ENCODE measurements around the gene SNAPC2.

The SNAPC2 gene

GRCh38 chr19:7877249-7877836, 42.8 kb upstream of the SNAPC2 start:
- no peak for TF ChIP-seq REST (IDR thresholded peaks at IDR 0.05; ENCODE audit: insufficient read depth in 1 of 2, low read depth in 2 of 2, low read length in 2 of 2)
- no peak for TF ChIP-seq SIN3A (IDR thresholded peaks at IDR 0.05; ENCODE audit: borderline replicate concordance, insufficient read depth, low read length)
- TF ChIP-seq FOXP2 (optimal IDR thresholded peaks at IDR 0.05; ENCODE audit: borderline replicate concordance, extremely low read depth, extremely low read length, insufficient read depth) = no peak
- no peak for TF ChIP-seq POLR2AphosphoS5 (IDR thresholded peaks at IDR 0.05; ENCODE audit: low read depth, low read length)
- TF ChIP-seq TAF1 (IDR thresholded peaks at IDR 0.05; ENCODE audit: borderline replicate concordance, insufficient read depth, low read length) = no peak

DNA sequence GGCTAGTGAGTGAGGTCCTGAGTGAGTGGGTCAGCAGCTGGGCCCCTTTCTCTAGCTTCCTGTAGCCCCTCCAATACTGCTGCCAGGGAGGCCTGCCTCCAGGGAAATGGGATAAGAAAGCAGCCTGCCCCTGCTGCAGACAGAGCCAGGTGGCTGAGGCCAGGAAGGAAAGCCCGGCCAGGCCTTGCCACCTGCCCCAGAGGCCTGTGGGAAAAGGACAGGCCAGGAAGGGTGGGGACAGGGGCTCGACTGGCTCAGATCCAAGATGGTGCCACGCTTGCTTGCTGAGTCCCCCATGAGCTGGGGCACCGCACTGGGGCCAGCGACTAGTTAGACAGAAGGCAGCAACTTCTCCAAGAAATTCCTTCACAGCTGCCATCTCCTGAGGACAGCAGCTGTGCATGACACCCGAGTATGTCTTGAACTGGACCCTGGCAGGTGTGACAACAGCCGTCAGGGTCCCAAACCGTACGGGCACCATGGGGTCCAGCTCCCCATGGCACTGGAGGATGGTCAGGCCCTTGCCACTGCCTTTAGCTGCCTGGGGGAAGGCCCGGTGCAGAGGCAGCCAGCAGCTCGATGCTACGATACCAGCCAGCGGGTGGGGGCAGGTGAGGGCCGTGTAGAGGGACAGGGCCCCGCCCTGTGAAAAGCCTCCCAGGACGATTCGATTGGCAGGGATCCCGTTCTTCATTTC, 40.9 kb upstream of the SNAPC2 start:
- no peak for TF ChIP-seq SIN3A (IDR thresholded peaks at IDR 0.05; ENCODE audit: borderline replicate concordance, insufficient read depth, low read length)
- no peak for TF ChIP-seq FOXP2 (optimal IDR thresholded peaks at IDR 0.05; ENCODE audit: borderline replicate concordance, extremely low read depth, extremely low read length, insufficient read depth)
- TF ChIP-seq POLR2AphosphoS5 (IDR thresholded peaks at IDR 0.05; ENCODE audit: low read depth, low read length) = no peak
- TF ChIP-seq TAF1 (IDR thresholded peaks at IDR 0.05; ENCODE audit: borderline replicate concordance, insufficient read depth, low read length) = no peak
- TF ChIP-seq REST (IDR thresholded peaks at IDR 0.05; ENCODE audit: insufficient read depth in 1 of 2, low read depth in 2 of 2, low read length in 2 of 2) = no peak

DNA sequence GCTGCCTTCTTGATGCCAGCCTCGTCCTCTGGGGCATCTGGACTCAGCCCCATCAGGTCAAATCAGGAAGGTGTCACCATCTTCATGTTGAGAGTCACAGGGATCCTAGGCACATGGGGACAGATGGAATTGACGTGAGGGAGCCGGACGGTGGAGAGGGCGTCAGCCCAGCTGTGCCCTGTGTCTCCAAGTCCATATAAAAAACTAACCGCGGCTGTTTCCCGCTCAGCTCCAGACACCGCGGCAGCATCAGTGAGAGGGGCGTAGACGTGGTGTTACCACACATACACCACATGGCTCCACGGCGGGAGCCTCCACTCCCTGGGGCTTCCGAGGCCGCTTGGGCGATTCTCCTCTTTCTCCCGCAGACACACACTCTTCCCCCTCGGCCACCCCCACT, 40.3 kb upstream of the SNAPC2 start:
- TF ChIP-seq SIN3A (IDR thresholded peaks at IDR 0.05; ENCODE audit: borderline replicate concordance, insufficient read depth, low read length) = no peak
- TF ChIP-seq TAF1 (IDR thresholded peaks at IDR 0.05; ENCODE audit: borderline replicate concordance, insufficient read depth, low read length) = no peak

- TF ChIP-seq POLR2AphosphoS5 (IDR thresholded peaks at IDR 0.05; ENCODE audit: low read depth, low read length) (no peak), TAF1 (IDR thresholded peaks at IDR 0.05; ENCODE audit: borderline replicate concordance, insufficient read depth, low read length) (no peak), SIN3A (IDR thresholded peaks at IDR 0.05; ENCODE audit: borderline replicate concordance, insufficient read depth, low read length) (no peak), REST (IDR thresholded peaks at IDR 0.05; ENCODE audit: insufficient read depth in 1 of 2, low read depth in 2 of 2, low read length in 2 of 2) (no peak), FOXP2 (optimal IDR thresholded peaks at IDR 0.05; ENCODE audit: borderline replicate concordance, extremely low read depth, extremely low read length, insufficient read depth) (no peak)
Observed at GRCh38 chr19:7881910-7882309, 38.2 kb upstream of the SNAPC2 start.

DNA sequence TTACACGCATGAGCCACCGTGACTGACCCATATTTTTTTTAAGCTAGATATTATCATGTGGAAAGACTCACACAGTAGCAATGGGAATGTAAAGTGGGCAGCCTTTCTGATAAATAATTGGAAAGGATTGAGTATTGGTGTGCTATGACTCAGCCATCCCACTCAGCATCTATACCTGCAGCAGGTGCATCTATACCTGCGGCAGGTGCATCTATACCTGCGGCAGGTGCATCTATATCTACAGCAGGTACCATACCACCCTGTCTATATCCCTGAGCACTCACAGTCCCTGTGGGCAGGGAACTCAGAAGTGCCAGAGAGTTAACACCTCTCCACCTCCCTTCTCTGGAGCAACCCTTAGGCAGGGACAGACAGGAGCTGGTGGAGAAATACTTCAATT, 37.0 kb upstream of the SNAPC2 start:
- TF ChIP-seq POLR2AphosphoS5 (IDR thresholded peaks at IDR 0.05; ENCODE audit: low read depth, low read length) (no peak), FOXP2 (optimal IDR thresholded peaks at IDR 0.05; ENCODE audit: borderline replicate concordance, extremely low read depth, extremely low read length, insufficient read depth) (no peak), TAF1 (IDR thresholded peaks at IDR 0.05; ENCODE audit: borderline replicate concordance, insufficient read depth, low read length) (no peak), SIN3A (IDR thresholded peaks at IDR 0.05; ENCODE audit: borderline replicate concordance, insufficient read depth, low read length) (no peak), REST (IDR thresholded peaks at IDR 0.05; ENCODE audit: insufficient read depth in 1 of 2, low read depth in 2 of 2, low read length in 2 of 2) (no peak)

All from PFSK-1 (cell line).